ENCODE data around the gene MCF2L2. TPM values are rescaled to one million over a fixed set of nuclear protein-coding genes. Genes with fewer than 3 reads are reported as not detected.

MCF2L2 gene
- total and polyA plus RNA-seq, 7 donors, result 0.17 to 2.7 (median 0.57) TPM

DNA sequence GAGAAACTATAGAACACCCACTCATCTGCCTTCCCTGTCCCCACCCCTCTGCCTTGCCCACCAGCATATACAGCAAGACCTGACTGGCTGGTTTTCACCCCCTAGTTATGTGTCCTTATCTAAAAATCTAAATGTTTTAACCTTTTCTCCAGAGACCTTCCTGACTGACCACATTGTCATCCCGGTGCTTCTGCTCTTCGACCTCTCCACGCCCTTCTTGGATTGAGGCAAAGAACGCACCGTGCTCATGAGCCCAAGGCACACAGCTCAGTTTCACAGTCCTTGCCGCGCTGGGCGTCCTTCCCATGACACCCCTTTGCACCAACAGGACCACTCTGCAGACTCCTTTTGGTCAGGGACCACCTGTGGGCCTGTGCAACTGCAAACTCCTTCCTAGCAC lies 112.7 kb downstream of the MCF2L2 start:
- 88 to 96% (median 93%) methylated on average over 8 of the region's 8 CpGs for WGBS, 3 donors
- TF ChIP-seq, protein P1, sequence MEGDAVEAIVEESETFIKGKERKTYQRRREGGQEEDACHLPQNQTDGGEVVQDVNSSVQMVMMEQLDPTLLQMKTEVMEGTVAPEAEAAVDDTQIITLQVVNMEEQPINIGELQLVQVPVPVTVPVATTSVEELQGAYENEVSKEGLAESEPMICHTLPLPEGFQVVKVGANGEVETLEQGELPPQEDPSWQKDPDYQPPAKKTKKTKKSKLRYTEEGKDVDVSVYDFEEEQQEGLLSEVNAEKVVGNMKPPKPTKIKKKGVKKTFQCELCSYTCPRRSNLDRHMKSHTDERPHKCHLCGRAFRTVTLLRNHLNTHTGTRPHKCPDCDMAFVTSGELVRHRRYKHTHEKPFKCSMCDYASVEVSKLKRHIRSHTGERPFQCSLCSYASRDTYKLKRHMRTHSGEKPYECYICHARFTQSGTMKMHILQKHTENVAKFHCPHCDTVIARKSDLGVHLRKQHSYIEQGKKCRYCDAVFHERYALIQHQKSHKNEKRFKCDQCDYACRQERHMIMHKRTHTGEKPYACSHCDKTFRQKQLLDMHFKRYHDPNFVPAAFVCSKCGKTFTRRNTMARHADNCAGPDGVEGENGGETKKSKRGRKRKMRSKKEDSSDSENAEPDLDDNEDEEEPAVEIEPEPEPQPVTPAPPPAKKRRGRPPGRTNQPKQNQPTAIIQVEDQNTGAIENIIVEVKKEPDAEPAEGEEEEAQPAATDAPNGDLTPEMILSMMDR (IDR thresholded peaks at IDR 0.05), result no peak
- no peak for ATAC-seq

DNA sequence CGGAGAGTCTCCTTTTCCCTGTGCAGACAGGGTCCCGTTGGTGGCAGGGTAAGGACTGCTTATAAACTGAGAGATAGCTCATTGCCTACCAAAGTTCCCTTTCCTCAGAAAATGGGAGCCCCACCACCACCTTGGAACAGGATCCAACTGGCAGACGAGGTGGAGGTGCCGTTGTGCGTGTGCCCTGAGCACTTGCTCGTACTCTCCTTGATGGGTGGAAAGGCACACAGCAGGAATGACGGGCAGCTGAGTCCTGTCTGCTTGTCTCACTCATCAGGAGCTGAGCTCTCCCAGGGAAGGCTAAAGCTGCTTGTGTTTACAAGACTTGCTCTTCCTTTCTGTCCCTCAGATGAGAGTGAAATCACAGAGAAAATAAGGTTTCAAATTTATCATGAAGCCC lies 114.7 kb downstream of the MCF2L2 start:
- intact Hi-C loops (cut with DNase I), result loop anchor here in 1 of 2 donors (5.0 kb wide), 2 partner anchors 64 to 131 kb away; no protein-coding TSS in a partner anchor
- Histone ChIP-seq H3K27ac (no peak overlapping the region), H3K4me3 (no peak overlapping the region), H3K27me3 (ENCODE audit: insufficient read depth in 3 of 3, low read length in 2 of 3) (no peaks in the 10 kb centered on the region), H3K4me1 (peaks cover 11% of the 10 kb centered on the region), H3K36me3 (ENCODE audit: insufficient read depth in 1 of 2, low read depth in 1 of 2) (no peaks in the 10 kb centered on the region), H3K9me3 (no peaks in the 10 kb centered on the region)
- TF ChIP-seq, protein P1 (IDR thresholded peaks at IDR 0.05), result no peak
- DNase-seq (no peak), ATAC-seq (no peak)
- WGBS, 3 donors, result 77 to 88% (median 87%) methylated on average over 7 of the region's 7 CpGs

More for the DNA sequence above, 112.7 kb downstream of the MCF2L2 start:
- Histone ChIP-seq H3K27me3 (ENCODE audit: insufficient read depth in 3 of 3, low read length in 2 of 3) (no peaks in the 10 kb centered on the region), H3K9me3 (no peaks in the 10 kb centered on the region), H3K36me3 (ENCODE audit: insufficient read depth in 1 of 2, low read depth in 1 of 2) (no peaks in the 10 kb centered on the region), H3K27ac (no peak overlapping the region), H3K4me3 (no peak overlapping the region), H3K4me1 (no peaks in the 10 kb centered on the region)
- intact Hi-C loops (cut with DNase I), result loop anchor here in 1 of 2 donors (5.0 kb wide), 1 partner anchor 52 kb away; no protein-coding TSS in a partner anchor
- no peak for DNase-seq

DNA sequence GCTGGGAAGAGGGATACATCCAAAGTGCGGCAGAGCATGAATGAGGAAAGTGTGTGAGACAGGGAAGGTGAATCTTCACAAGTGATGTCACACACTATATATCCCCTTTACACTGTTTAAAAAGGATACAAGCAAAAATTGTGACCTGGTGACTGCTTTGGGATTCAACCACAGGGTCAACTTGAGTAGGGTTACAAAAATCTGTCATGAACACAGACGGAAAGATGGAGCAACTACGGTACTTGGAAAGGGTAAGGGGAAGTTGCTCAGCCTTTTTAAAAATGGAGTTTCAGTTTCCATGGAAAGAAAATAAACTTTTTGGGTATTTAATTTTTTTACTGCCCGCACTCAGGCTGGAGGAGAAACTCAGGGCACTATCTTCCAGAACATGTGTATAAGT lies 115.1 kb downstream of the MCF2L2 start:
- peaks cover 15% of the 10 kb centered on the region for H3K4me1 ChIP-seq
- H3K27ac ChIP-seq, result no peak overlapping the region
- H3K36me3 ChIP-seq (ENCODE audit: insufficient read depth in 1 of 2, low read depth in 1 of 2), result no peaks in the 10 kb centered on the region
- intact Hi-C loops (cut with DNase I), result loop anchor here in 1 of 2 donors (5.0 kb wide), 2 partner anchors 64 to 131 kb away; no protein-coding TSS in a partner anchor
- ATAC-seq (no peak), DNase-seq (no peak)
- no peaks in the 10 kb centered on the region for H3K9me3 ChIP-seq
- 92 to 94% (median 94%) methylated on average over 4 of the region's 4 CpGs for WGBS, 3 donors
- TF ChIP-seq, protein P1 (IDR thresholded peaks at IDR 0.05), result no peak
- H3K27me3 ChIP-seq (ENCODE audit: insufficient read depth in 3 of 3, low read length in 2 of 3), result no peaks in the 10 kb centered on the region
- no peak overlapping the region for H3K4me3 ChIP-seq

DNA sequence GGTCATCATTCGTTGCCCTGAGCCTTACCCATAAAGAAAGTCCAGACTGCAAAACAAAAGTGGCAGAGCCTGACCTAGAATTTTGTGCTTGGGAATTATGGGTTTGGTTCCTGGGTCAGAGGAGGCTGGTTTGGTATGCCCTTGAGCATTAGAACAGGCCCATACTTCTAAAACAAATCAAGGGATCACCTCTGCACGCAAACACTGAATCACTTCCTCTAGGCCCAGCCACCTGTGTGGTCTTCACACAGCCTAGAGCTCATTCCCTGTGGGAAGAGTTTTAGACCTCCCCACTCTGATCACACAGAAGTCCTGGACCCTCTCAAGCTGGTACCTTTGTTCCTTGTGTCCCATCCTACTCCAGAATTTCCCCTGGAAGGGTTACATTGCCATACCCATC lies 116.0 kb downstream of the MCF2L2 start:
- Histone ChIP-seq H3K27me3 (ENCODE audit: insufficient read depth in 3 of 3, low read length in 2 of 3) (no peaks in the 10 kb centered on the region), H3K36me3 (ENCODE audit: insufficient read depth in 1 of 2, low read depth in 1 of 2) (no peaks in the 10 kb centered on the region), H3K9me3 (no peaks in the 10 kb centered on the region), H3K4me1 (peaks cover 21% of the 10 kb centered on the region), H3K27ac (no peak overlapping the region), H3K4me3 (no peak overlapping the region)
- TF ChIP-seq, protein P1 (IDR thresholded peaks at IDR 0.05), result no peak
- ATAC-seq (no peak), DNase-seq (no peak)
- WGBS, 3 donors, result 62 to 69% (median 69%) methylated on average over 2 of the region's 2 CpGs
- intact Hi-C loops (cut with DNase I), result loop anchor here in 1 of 2 donors (5.0 kb wide), 2 partner anchors 65 to 130 kb away; no protein-coding TSS in a partner anchor

DNA sequence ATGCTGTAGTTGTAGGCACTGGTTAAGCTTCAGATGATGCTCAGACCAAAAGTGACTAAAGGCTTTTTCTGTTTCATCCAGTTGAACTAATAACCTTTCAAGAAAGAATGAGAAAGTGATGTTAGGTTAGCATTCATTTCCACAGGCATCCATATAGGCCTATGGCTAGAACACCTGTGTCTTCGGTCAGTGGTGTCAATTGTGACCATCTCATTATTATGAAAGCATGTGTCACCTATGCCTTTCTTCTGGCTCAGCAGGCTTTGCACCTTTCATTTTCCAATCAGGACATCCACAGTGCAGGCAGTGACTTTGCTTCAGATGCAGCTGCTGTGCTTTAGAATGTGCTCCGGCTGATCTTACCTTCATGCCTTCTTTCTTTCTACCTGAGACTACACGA lies 117.5 kb downstream of the MCF2L2 start:
- Histone ChIP-seq H3K9me3 (no peaks in the 10 kb centered on the region), H3K36me3 (ENCODE audit: insufficient read depth in 1 of 2, low read depth in 1 of 2) (no peaks in the 10 kb centered on the region), H3K27ac (no peak overlapping the region), H3K4me1 (peaks cover 36% of the 10 kb centered on the region), H3K4me3 (no peak overlapping the region), H3K27me3 (ENCODE audit: insufficient read depth in 3 of 3, low read length in 2 of 3) (no peaks in the 10 kb centered on the region)
- intact Hi-C loops (cut with DNase I), result loop anchor here in 1 of 2 donors (5.0 kb wide), 2 partner anchors 66 to 129 kb away; no protein-coding TSS in a partner anchor
- 88 to 96% (median 92%) methylated on average over 3 of the region's 3 CpGs for WGBS, 3 donors
- no peak for DNase-seq
- no peak for ATAC-seq
- TF ChIP-seq, protein P1 (IDR thresholded peaks at IDR 0.05), result no peak
